H1 (cell line): Measurements from ENCODE around the gene PTPRD. TPM values are rescaled to one million over a fixed set of nuclear protein-coding genes. Genes with fewer than 3 reads are reported as not detected.

Source experiments
- CTCF ChIA-PET: fragments of 300-600 bp; sonication (Branson Sonifier 250); formaldehyde crosslinking; loops from one replicate; lab custom pipeline; 2021; ENCODE audit not compliant: partially characterized antibody; lab: Charles Lee
- POLR2A ChIA-PET: fragments of 300-600 bp; sonication (Branson Sonifier 250); formaldehyde crosslinking; loops from one replicate; lab custom pipeline; 2021; ENCODE audit warnings: inconsistent platforms; ENCODE audit not compliant: partially characterized antibody; lab: Charles Lee
- DNase-seq, 2 experiments: peaks; one replicate each; pipeline versions ENCODE4 v3.0.0 to v3.0.0-alpha.2; 2010 to 2022; ENCODE audit warnings: low spot score in 2 of 2, low read depth in 1 of 2, mixed read lengths in 1 of 2
- FAIRE-seq: peaks from 2 replicates; lab custom pipeline; 2011; peaks lifted over from hg19 to GRCh38; lab: Jason Lieb, UNC
- H2AFZ ChIP-seq: 2 replicates; pipeline ENCODE4 v1.8.1; 2012; ENCODE audit warnings: low read length, inconsistent platforms
- H2AK5ac ChIP-seq: 2 replicates; pipeline ENCODE4 v1.6.1; 2013; ENCODE audit warnings: low read depth, low read length
- H2BK120ac ChIP-seq: replicated peaks from 2 replicates; pipeline ENCODE3; 2013; ENCODE audit warnings: low read depth, low read length, inconsistent platforms
- H2BK12ac ChIP-seq: 2 replicates; pipeline ENCODE4 v1.6.1; 2013; ENCODE audit warnings: low read depth, low read length
- H2BK15ac ChIP-seq: 2 replicates; pipeline ENCODE4 v1.6.1; 2013; ENCODE audit warnings: low read length
- H2BK20ac ChIP-seq: 2 replicates; pipeline ENCODE4 v1.6.1; 2013; ENCODE audit warnings: low read length
- H2BK5ac ChIP-seq: 2 replicates; pipeline ENCODE4 v1.6.1; 2013; ENCODE audit warnings: low read depth, low read length
- H3K14ac ChIP-seq: 2 replicates; pipeline ENCODE4 v1.6.1; 2013; ENCODE audit warnings: inconsistent platforms; ENCODE audit not compliant: insufficient read length
- H3K18ac ChIP-seq: 2 replicates; pipeline ENCODE4 v1.6.1; 2013; ENCODE audit warnings: low read length; ENCODE audit errors: extremely low read depth
- H3K23ac ChIP-seq: 2 replicates; pipeline ENCODE4 v1.6.1; 2013; ENCODE audit warnings: inconsistent platforms; ENCODE audit not compliant: insufficient read length
- H3K23me2 ChIP-seq: 2 replicates; pipeline ENCODE4 v1.6.1; 2013; ENCODE audit warnings: low read depth, low read length
- H3K27ac ChIP-seq: 2 replicates; pipeline ENCODE4 v1.6.1; 2011; ENCODE audit warnings: low read depth, low read length, inconsistent platforms
- H3K27me3 ChIP-seq, 4 experiments: replicated peaks in 1 of 4; 1 replicate in 1 of 4; 2 replicates in 3 of 4; pipeline versions ENCODE4 v1.6.1 to v1.8.1; 2011 to 2013; ENCODE audit warnings: low read length in 3 of 4, mild to moderate bottlenecking in 3 of 4, inconsistent platforms in 2 of 4, mixed read lengths in 2 of 4, moderate library complexity in 1 of 4; ENCODE audit not compliant: control insufficient read depth in 3 of 4, insufficient read depth in 3 of 4; ENCODE audit errors: extremely low read depth in 1 of 4
- H3K36me3 ChIP-seq, 4 experiments: 2 replicates each; pipeline versions ENCODE4 v1.6.1 to v1.8.1; 2011 to 2013; ENCODE audit warnings: mild to moderate bottlenecking in 4 of 4, low read length in 3 of 4, moderate library complexity in 2 of 4, control low read depth in 1 of 4, inconsistent platforms in 1 of 4; ENCODE audit not compliant: insufficient read depth in 4 of 4, control insufficient read depth in 2 of 4
- H3K4ac ChIP-seq: replicated peaks from 2 replicates; pipeline ENCODE3; 2013; ENCODE audit warnings: low read length, low read depth, mixed read lengths, inconsistent platforms; ENCODE audit not compliant: insufficient read length
- H3K4me1 ChIP-seq, 4 experiments: replicated peaks in 1 of 4; 1 replicate in 1 of 4; 2 replicates in 3 of 4; pipeline versions ENCODE4 v1.6.1 to v1.8.1; 2011 to 2013; ENCODE audit warnings: low read length in 3 of 4, inconsistent platforms in 2 of 4, mixed read lengths in 1 of 4; ENCODE audit not compliant: insufficient read depth in 4 of 4, control insufficient read depth in 3 of 4
- H3K4me2 ChIP-seq, 2 experiments: 2 replicates each; pipeline versions ENCODE4 v1.6.1 to v1.8.1; 2011 to 2013; ENCODE audit warnings: low read depth in 2 of 2, low read length in 2 of 2, control low read depth in 1 of 2, inconsistent platforms in 1 of 2, mild to moderate bottlenecking in 1 of 2; ENCODE audit not compliant: insufficient read depth in 1 of 2
- H3K4me3 ChIP-seq, 4 experiments: fragments of 200-600, 300-600 bp in 1 of 4; sonication (generic), shearing (Covaris generic), sonication (Bioruptor Twin) in 1 of 4; 2 replicates each; pipeline versions ENCODE4 v1.5.1 to v1.8.1; 2011 to 2016; ENCODE audit warnings: low read length in 4 of 4, low read depth in 3 of 4, control low read depth in 2 of 4, inconsistent platforms in 2 of 4, mild to moderate bottlenecking in 2 of 4, mixed read lengths in 1 of 4, moderate library complexity in 1 of 4; ENCODE audit not compliant: insufficient read depth in 2 of 4; ENCODE audit errors: extremely low read depth in 1 of 4
- H3K56ac ChIP-seq: replicated peaks from 2 replicates; pipeline ENCODE3; 2013; ENCODE audit warnings: low read depth, mild to moderate bottlenecking, mixed read lengths, low read length, inconsistent platforms; ENCODE audit not compliant: insufficient read length
- H3K79me1 ChIP-seq: 2 replicates; pipeline ENCODE4 v1.6.1; 2013; ENCODE audit warnings: low read depth, low read length, control low read depth
- H3K79me2 ChIP-seq, 2 experiments: 2 replicates each; pipeline versions ENCODE4 v1.6.1 to v1.8.1; 2012 to 2013; ENCODE audit warnings: low read length in 2 of 2, mild to moderate bottlenecking in 2 of 2, inconsistent platforms in 1 of 2; ENCODE audit not compliant: insufficient read depth in 2 of 2, control insufficient read depth in 1 of 2
- H3K9ac ChIP-seq, 4 experiments: replicated peaks in 1 of 4; 1 replicate in 1 of 4; 2 replicates in 3 of 4; pipeline versions ENCODE4 v1.6.1 to v1.8.1; 2011 to 2013; ENCODE audit warnings: low read depth in 3 of 4, low read length in 3 of 4, control low read depth in 2 of 4, mild to moderate bottlenecking in 2 of 4, moderate library complexity in 2 of 4, inconsistent platforms in 1 of 4; ENCODE audit errors: extremely low read depth in 1 of 4
- H3K9me3 ChIP-seq, 2 experiments: 2 replicates each; pipeline versions ENCODE4 v1.6.1 to v1.8.1; 2012 to 2013; ENCODE audit warnings: mild to moderate bottlenecking in 2 of 2, moderate library complexity in 2 of 2, control low read depth in 1 of 2, inconsistent platforms in 1 of 2, low read depth in 1 of 2, low read length in 1 of 2, mixed read lengths in 1 of 2; ENCODE audit not compliant: insufficient read depth in 2 of 2
- H4K20me1 ChIP-seq, 2 experiments: replicated peaks in 1 of 2; 2 replicates each; pipeline versions ENCODE3 to v1.8.1; 2011 to 2013; ENCODE audit warnings: inconsistent platforms in 2 of 2, low read length in 2 of 2, mild to moderate bottlenecking in 1 of 2; ENCODE audit not compliant: insufficient read depth in 2 of 2, control insufficient read depth in 1 of 2
- H4K5ac ChIP-seq: 2 replicates; pipeline ENCODE4 v1.6.1; 2013; ENCODE audit warnings: low read length, low read depth, mixed read lengths, inconsistent platforms; ENCODE audit not compliant: insufficient read length
- H4K8ac ChIP-seq: 2 replicates; pipeline ENCODE4 v1.8.0; 2013; ENCODE audit warnings: mild to moderate bottlenecking, moderate library complexity, low read length, inconsistent platforms; ENCODE audit not compliant: insufficient read depth; ENCODE audit errors: extremely low read depth
- H4K91ac ChIP-seq: replicated peaks from 2 replicates; pipeline ENCODE3; 2013; ENCODE audit warnings: low read length, mixed read lengths, inconsistent platforms; ENCODE audit not compliant: insufficient read length
- CBX8 ChIP-seq: fragments of 300-800, 300-1000 bp; sonication (generic); IDR thresholded peaks from 2 replicates; pipeline ENCODE4 v1.7.1; 2016; ENCODE audit warnings: low read depth, low read length, borderline replicate concordance
- WGBS, 2 experiments: shearing (Covaris generic) in 1 of 2; methylation state at CpG; one replicate each; pipeline versions ENCODE4 v1.1.6 to v1.1.7; 2013 to 2015; ENCODE audit warnings: low lambda C conversion rate in 2 of 2, mixed read lengths in 2 of 2, inconsistent platforms in 1 of 2, low coverage in 1 of 2, missing lambda C conversion rate in 1 of 2; ENCODE audit not compliant: insufficient replicate concordance in 2 of 2, insufficient coverage in 1 of 2, insufficient read length in 1 of 2; ENCODE audit errors: extremely low coverage in 1 of 2, missing lambda C conversion rate in 1 of 2; 5-methylcytosine and 5-hydroxymethylcytosine counted together
- polyA plus RNA-seq, 7 experiments: library from polyadenylated mRNA; depleted of rRNA in 3 of 7; stranded (reverse) in 5 of 7; unstranded in 2 of 7; fragments of >200 nt in 5 of 7; fragments of 200-250 nt in 2 of 7; gene quantifications; 1 replicate in 5 of 7; 2 replicates in 1 of 7; 4 replicates in 1 of 7; pipeline versions ENCODE4 v1.2.1 to v1.2.3, GENCODE V29; 2011 to 2013; ENCODE audit warnings: missing spikeins in 2 of 7, mixed read lengths in 2 of 7
- total RNA-seq: library from RNA; stranded (reverse); fragmentation: NEBNext Ultra II Directional; extraction: Animal tissue kit (Norgen Biotek cat#: 25700); gene quantifications from 2 replicates; pipeline ENCODE4 v1.2.1, GENCODE V29; 2021

The PTPRD gene
- total and polyA plus RNA-seq, 2 of the 8 experiments (the other 6 are each of a cell fraction or from before 2014, with no cell fraction given): 17.2 to 77.0 TPM

GRCh38 chr9:10054456-10054855 is 558.3 kb downstream of the PTPRD start:
- Histone ChIP-seq H3K9ac (no peak overlapping the region), H2AK5ac (no peak overlapping the region), H3K79me1 (no peaks in the 10 kb centered on the region), H3K56ac (no peak overlapping the region), H3K18ac (no peak overlapping the region), H3K27me3 (peaks cover 0 to 4% (median 0%) of the 10 kb centered on the region in 4 experiments; a peak in 4 of 7 replicates), H4K91ac (no peak overlapping the region), H4K8ac (no peak overlapping the region), H2AFZ (no peak overlapping the region), H3K9me3 (no peaks in the 10 kb centered on the region), H3K27ac (no peak overlapping the region), H2BK20ac (no peak overlapping the region), H2BK12ac (no peak overlapping the region), H3K4me3 (no peak overlapping the region), H2BK120ac (no peak overlapping the region), H2BK5ac (no peak overlapping the region), H3K79me2 (no peaks in the 10 kb centered on the region), H3K23me2 (no peaks in the 10 kb centered on the region), H3K36me3 (no peaks in the 10 kb centered on the region), H3K14ac (no peak overlapping the region), H2BK15ac (no peak overlapping the region), H3K4ac (no peak overlapping the region), H3K23ac (no peak overlapping the region), H4K5ac (no peak overlapping the region), H4K20me1 (no peaks in the 10 kb centered on the region), H3K4me2 (no peak overlapping the region), H3K4me1 (no peaks in the 10 kb centered on the region)
- no peak for DNase-seq
- WGBS, 2 experiments: 15% methylated on average over 1 of the region's 1 CpG; no CpG with 5 or more reads in 1 of the 2 experiments
- CTCF ChIA-PET: no interaction called here
- peak; percentile 13 for FAIRE-seq
- POLR2A ChIA-PET: no interaction called here
- TF ChIP-seq CBX8: no peak
